Islet of Langerhans (tissue), 1 donor: Measurements from ENCODE around the gene CCDC138.

Source experiments
- FAIRE-seq: peaks from one replicate; lab custom pipeline; 2011; peaks lifted over from hg19 to GRCh38; lab: Jason Lieb, UNC

CCDC138 gene

DNA sequence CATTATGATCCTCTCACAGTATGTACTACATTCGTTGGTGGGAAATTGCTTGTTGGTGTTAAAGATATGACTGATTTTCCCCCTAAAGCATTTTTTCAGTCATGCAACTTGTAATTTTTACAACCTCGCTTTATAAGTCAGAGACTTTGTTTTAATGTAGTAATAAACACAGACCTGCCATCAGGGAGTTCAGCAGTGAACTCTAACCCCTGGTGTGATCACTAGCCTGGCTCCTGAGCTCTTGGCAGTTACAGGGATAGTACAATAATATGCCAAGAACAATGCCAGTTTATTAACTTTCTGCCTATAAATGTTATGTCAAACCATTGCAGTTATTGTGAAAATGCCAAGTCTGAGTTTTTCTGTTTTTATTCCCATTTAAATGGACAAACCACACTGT, 108.6 kb downstream of the CCDC138 start:
- no peak for FAIRE-seq

DNA sequence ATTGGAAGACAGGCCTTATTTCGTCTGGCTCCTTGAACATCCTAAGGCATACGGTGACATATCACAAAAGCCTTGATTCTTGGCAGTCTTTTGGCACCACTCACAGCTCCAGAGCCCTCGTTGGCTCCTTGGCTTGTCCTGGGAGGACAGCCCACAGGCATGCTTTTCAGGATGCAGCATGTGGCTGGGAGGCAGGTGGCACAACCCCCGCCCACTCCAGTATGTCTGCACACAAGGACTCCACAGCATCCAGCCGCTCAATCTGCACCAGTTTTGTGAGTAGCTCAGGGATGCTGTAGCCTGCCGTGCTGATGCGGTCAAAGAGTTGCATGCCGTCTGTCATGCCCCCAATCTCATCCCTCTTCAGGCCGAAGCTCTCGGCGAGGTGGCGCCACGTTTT, 110.2 kb downstream of the CCDC138 start:
- FAIRE-seq: no peak

DNA sequence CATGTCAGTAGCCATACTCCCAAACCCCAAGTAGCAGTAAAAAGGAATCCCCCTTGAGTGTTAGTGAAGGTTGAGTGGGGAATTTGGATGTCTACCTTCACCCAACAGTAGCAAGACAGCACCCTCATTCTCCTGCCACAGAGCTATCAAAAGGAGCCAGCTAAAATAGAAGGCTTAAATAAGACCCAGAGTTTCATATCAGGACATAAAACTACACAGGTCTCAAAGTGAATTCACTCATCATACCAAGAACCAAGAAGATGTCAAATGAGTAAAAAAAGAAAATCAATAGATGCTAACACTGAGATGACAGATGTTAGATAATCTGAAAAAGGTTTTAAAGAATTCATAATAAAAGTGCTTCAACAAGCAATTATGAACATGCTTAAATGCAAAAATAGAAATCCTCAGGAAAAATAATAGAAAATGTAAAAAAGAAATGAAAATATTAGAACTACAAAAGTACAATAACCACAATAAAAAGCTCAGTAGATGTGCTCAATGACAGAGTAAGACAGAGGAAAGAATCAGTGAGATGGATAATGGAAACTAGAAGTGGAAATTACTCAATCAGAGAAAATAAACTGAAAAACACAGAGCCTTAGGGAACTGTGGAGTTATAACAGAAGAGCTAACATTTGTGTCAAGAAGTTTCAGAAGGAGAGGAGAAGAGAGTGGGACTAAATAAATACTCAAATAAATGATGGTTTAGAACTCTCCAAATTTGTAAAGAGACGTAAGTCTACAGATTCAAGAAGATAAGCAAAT, 111.9 kb downstream of the CCDC138 start:
- FAIRE-seq: no peak

DNA sequence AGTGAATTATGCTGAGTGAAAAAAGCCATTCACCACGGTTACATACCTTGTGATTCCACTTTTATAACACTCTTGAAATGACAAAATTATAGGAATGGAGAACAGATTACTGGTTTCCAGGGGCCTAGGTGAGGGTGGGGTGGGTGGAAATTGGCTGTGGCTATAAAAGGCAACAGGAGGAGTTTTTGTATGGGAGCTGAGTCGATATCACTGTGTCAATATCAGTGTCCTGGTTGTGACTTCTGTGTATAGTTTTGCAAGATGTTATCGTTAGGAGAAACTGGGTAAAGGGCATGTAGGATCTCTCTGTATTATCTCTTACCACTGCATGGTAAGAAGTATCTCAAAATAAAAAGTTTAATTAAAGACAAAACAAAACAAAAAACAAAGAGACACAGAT, 118.1 kb downstream of the CCDC138 start:
- FAIRE-seq: no peak

GRCh38 chr2:108905176-108905575, 118.6 kb downstream of the CCDC138 start:
- FAIRE-seq: no peak

GRCh38 chr2:108905906-108906305, 119.3 kb downstream of the CCDC138 start:
- FAIRE-seq: no peak

DNA sequence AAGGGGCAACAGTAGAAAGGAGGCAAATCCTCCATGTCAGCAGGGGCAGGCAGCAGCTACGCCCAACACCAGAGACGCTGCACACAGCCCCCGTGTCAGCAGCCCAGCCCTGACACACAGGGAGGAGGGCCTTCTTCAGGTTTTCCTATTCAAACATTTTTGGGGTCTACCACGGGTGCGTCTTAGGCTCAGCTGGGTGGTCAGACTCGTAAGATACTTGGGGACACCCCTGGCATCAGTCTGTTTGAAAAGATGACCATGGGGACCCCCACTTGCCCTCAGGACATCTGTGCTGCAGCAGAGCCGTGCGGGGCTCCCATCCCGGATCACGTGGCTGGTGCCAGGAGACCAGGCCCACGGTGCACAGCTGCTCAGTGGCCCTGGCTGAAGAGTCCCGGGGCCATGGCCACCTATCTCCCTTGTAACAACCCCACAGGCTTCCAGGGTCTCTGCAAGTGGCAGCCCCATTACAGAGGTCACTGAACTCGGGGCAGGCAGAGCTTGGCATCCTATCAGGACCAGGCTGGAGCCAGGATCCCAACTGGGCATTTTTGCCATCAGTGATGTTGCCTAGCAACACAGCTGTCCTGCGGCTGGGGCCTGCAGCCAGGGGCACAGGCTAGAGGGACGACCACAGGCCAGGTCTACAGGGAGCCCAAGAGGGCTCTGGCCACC, 120.0 kb downstream of the CCDC138 start:
- FAIRE-seq: no peak

DNA sequence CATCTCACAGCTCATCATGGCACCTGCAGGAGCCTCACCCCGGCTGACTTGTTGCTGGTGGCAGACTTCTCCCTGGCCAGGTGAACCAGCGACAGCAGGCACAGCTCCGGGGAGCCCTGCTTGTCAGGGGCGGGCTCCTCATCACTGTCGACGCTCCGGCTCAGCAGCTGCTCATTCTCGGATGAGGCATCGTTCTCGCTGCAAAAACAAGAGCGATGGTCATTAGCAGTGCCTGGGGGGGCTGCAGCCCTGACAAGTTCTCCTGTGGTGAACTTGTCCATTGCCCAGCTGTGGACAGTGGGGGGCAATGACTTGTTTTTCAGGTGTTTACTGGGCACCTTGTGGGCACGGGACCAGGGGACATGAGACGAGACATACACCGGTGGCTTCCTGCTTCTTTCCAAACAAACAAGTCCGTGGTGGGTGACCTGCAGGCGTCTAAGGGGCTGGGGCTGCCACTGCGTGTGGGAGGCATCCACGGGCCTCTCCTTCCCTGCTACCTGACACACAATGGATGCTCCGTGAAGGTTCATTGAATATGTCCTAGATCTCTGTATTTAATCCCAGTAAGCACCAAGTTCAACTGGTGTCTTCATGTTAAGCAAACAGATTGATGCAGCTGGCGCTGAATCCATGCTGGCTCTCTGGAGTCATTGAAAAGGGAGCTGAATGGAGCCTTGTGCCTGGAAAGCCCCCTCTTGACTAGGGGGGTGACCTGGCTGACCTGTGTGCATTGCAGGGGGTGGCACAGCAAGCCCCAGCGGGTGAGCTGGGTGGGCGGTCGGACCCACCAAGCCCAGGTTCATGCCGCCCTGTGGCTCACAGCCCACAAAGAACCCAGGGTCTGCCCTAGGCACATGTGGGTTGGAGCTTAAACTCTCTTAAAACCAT, 121.5 kb downstream of the CCDC138 start:
- no peak for FAIRE-seq

GRCh38 chr2:108908713-108909070, 122.1 kb downstream of the CCDC138 start:
- FAIRE-seq: no peak

DNA sequence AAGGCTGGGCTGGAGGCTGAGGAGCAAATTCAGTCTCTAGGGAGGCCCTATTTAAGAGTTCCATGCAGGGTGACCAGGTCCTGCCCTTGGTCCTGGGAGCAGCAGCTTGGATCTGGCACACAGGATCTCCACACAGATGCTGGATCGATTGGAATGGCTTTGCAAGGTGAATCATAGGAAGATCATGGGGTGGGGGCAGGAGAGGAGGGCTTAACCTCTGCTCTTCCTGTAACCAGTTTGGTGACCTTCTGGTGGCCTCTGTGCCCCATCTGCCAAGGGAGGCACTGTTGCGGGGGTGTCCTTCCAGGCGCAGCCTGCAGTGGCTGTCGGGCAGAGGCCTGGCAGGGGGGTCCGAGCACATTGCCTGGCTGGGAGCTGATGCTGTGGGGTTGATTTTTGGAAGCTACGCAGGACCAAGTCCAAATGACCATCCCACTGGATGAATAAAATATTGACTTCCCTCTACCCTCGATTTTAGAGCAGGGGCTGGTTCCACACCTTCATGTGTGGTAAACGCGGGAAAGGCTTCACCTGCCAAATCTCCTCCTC, 122.8 kb downstream of the CCDC138 start:
- no peak for FAIRE-seq

GRCh38 chr2:108910011-108910431, 123.5 kb downstream of the CCDC138 start:
- FAIRE-seq: no peak

DNA sequence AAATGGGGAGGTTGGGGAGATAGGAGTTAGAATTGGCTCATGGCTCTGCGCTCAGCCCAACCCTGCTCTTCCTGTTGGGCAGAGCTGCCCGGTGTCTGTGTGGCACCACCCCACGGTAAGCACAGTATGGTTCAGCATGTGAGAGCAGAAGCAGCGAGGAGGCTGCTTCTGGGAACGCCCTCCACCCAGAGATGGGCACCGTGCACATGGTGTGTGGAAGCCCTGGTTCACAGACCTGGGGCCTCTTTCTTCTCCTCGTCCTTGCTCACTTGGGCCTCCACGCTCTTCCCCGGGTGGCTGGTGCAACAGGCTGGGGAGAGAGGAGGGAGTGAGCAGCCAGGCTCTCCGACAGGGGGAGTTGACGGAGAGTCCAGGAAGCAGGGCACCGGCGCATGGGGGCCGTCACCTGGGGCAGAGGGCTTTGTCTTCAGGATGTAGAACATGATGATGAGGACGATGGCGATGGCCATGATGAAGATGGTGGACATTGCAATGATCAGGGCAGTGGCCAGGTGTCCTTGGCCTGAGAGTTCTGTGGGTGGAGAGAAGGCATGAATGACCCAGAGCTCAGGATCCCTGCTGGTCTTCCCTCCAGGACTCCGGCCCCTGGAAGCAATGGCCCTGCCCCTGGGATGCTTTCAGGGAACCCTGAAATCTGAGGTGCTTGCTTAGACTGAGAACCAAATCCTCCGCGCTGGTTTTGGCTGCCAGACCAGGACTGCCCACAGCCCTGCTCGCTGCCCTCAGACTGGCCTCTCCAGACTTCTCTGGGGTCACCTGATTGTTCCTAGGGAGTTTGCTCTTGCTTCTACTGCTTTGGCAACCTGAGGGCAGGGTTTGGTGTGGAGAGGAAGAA, 124.2 kb downstream of the CCDC138 start:
- no peak for FAIRE-seq

- no peak for FAIRE-seq
Measured at GRCh38 chr2:108911401-108911800, 124.8 kb downstream of the CCDC138 start.

DNA sequence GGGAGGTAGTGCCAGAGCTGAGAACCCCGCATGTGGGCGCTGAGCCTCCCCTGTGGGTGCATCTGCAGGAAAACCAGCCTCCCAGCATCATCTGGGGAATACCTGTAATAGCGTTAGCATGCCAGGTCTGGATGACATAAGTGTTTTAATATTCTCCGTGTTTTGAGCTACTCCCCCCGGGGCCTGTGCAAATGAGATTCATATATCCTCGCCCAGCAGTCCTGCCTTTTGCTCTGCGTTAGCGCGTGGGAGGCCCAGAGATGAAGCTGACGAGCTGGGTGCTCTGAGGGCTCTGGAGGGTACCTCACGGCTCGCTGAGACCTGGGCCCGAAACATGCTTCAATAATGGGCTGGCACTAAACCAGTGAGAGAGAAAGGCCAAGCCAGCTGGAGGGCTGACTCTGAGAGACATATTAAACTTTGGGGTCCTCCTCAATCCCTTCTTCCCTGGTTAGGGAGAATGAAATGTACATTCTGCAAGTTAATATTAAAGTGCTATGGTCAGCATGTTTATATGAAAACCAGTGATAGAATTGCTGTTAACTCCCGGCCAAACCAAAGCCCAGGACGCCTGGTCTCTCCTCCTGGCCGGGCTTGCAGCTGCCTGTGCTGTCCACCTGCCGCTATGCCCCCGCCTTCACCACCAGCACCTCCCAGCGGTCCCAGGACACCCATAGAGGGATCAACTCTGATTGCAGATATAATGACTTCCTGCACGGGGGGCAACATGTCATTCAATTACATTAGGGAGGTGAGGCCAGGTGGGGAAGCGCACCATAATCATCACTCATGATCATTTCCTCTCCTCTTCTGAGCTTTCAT, 125.4 kb downstream of the CCDC138 start:
- FAIRE-seq: no peak

- no peak for FAIRE-seq
Measured at GRCh38 chr2:108912629-108912902, 126.0 kb downstream of the CCDC138 start.

- FAIRE-seq: no peak
Measured at GRCh38 chr2:108916122-108916795, 129.7 kb downstream of the CCDC138 start.

DNA sequence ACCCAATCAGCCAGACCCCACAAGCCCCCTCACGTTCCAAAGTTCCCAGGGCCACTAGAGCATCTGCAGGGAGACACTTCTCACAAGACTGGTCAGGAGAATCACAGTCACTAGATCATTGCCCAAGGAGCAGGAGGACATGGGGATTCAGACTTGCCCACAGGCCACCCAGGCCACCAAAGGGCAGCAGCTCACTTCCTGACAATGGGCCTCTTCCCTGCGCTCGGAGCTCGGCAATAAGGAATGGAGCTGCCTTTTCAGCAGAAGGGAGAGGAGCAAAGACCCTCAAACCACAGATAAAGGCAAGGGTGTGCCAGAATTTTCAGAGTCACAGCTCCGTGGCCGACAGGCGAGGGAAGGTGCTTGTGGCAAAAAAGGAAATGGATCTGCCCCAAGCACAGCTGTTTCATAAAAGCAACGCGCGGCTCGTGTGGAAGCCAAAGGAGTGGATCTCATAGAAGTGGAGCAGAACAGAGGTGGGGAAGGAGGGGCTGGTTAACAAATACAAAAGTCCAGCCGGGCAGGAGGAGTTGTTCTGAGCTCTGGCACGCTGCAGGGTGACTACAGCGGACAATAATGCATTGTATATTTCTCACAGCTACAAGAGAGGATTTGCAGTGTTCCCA, 130.3 kb downstream of the CCDC138 start:
- no peak for FAIRE-seq

- no peak for FAIRE-seq
Measured at GRCh38 chr2:108917526-108917925, 131.0 kb downstream of the CCDC138 start.

DNA sequence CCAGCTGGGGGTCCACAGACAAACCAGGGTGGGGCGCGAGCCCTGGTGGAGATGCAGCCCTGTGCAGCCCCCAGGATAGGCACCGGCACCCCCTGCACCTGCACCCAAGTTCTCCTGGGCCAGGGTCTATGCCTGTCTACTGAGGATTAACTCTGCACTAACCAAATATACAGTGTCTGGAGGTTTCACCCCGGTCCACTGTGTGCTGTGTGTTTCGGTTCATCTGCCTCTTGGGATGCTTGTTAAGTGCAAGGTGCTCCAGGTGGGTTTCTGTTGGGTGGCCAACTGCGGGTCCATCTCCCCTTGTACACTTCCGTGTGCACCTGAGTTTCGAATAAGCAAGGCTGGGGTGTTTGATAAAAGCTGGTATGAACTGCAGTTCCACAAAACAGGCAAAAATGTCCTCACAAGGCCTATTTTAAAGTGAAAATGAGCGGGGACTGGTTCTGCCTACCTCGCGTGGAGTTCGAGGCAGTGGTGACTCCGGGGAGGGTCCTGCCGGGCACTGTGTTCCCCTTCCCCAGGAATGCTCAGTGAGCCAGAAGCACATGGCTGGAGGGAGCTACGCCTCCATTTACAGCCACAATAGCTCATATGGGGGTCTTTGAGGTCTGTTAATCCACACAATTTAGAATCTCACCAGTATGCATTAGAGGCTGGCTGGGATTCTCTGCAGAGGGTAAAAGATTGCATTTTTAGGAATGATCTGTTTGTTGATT, 131.7 kb downstream of the CCDC138 start:
- no peak for FAIRE-seq
